HG02610 (cell line): ENCODE measurements around the gene SCAF4.

Experiments used
- ATAC-seq: cut with Tn5 transposase; IDR thresholded peaks from one replicate; pipeline ENCODE4 v1.9.1; 2021; ENCODE audit warnings: mild to moderate bottlenecking, moderate library complexity; ENCODE audit not compliant: unreplicated experiment

SCAF4 gene

GRCh38 chr21:31713973-31714740 is 17.8 kb downstream of the SCAF4 start:
- ATAC-seq: peak; percentile 77

GRCh38 chr21:31713115-31713514 is 18.8 kb downstream of the SCAF4 start:
- ATAC-seq: no peak

- no peak for ATAC-seq
Measured at GRCh38 chr21:31711745-31712285, 20.1 kb downstream of the SCAF4 start.

- no peak for ATAC-seq
Measured at GRCh38 chr21:31711326-31711725, 20.6 kb downstream of the SCAF4 start.

GRCh38 chr21:31710586-31710985 is 21.3 kb downstream of the SCAF4 start:
- ATAC-seq: no peak

GRCh38 chr21:31708541-31708940 is 23.4 kb downstream of the SCAF4 start:
- ATAC-seq: no peak

GRCh38 chr21:31707499-31707898 is 24.4 kb downstream of the SCAF4 start:
- ATAC-seq: no peak

GRCh38 chr21:31706562-31706961 is 25.4 kb downstream of the SCAF4 start:
- ATAC-seq: no peak

- ATAC-seq: no peak
Measured at GRCh38 chr21:31700040-31700439, 31.9 kb downstream of the SCAF4 start.

- no peak for ATAC-seq
Measured at GRCh38 chr21:31698461-31698860, 33.5 kb downstream of the SCAF4 start.

GRCh38 chr21:31696424-31696823 is 35.5 kb downstream of the SCAF4 start:
- ATAC-seq: no peak

- no peak for ATAC-seq
Measured at GRCh38 chr21:31693222-31693621, 38.7 kb downstream of the SCAF4 start.

GRCh38 chr21:31688603-31689368 is 43.1 kb downstream of the SCAF4 start:
- no peak for ATAC-seq

- ATAC-seq: no peak
Measured at GRCh38 chr21:31687108-31687507, 44.8 kb downstream of the SCAF4 start.

GRCh38 chr21:31686272-31686915 is 45.5 kb downstream of the SCAF4 start:
- ATAC-seq: no peak

- ATAC-seq: no peak
Measured at GRCh38 chr21:31684918-31685317, 47.0 kb downstream of the SCAF4 start.

- no peak for ATAC-seq
Measured at GRCh38 chr21:31683029-31683428, 48.9 kb downstream of the SCAF4 start.

- ATAC-seq: no peak
Measured at GRCh38 chr21:31682620-31683019, 49.3 kb downstream of the SCAF4 start.

- no peak for ATAC-seq
Measured at GRCh38 chr21:31678478-31678877, 53.4 kb downstream of the SCAF4 start.

GRCh38 chr21:31677047-31677446 is 54.9 kb downstream of the SCAF4 start:
- ATAC-seq: no peak

GRCh38 chr21:31675960-31676359 is 56.0 kb downstream of the SCAF4 start:
- no peak for ATAC-seq
